Small intestine (tissue), 16 donors: ENCODE measurements around the gene ANKRD39. TPM values are rescaled to one million over a fixed set of nuclear protein-coding genes. Genes with fewer than 3 reads are reported as not detected.

Experiments used
- DNase-seq, 2 donors: peaks; one replicate each; pipeline versions ENCODE4 v3.0.0 to v3.0.0-alpha.2; 2013
- FAIRE-seq: peaks from 2 replicates; lab custom pipeline; 2012; peaks lifted over from hg19 to GRCh38; lab: Jason Lieb, UNC
- H3K27ac ChIP-seq, 3 donors: one replicate each; pipeline ENCODE4 v1.5.1; 2013; ENCODE audit warnings: low read length in 2 of 3, mild to moderate bottlenecking in 2 of 3, control low read depth in 1 of 3, inconsistent platforms in 1 of 3, low read depth in 1 of 3, moderate library complexity in 1 of 3
- H3K27me3 ChIP-seq, 3 donors: one replicate each; pipeline ENCODE4 v1.6.1; 2013; ENCODE audit warnings: low read length in 3 of 3, inconsistent platforms in 1 of 3; ENCODE audit not compliant: control insufficient read depth in 3 of 3, insufficient read depth in 3 of 3
- H3K36me3 ChIP-seq, 3 donors: one replicate each; pipeline ENCODE4 v1.6.1; 2013; ENCODE audit warnings: low read length in 3 of 3, inconsistent platforms in 1 of 3, low read depth in 1 of 3, mild to moderate bottlenecking in 1 of 3, moderate library complexity in 1 of 3; ENCODE audit not compliant: control insufficient read depth in 3 of 3, insufficient read depth in 2 of 3
- H3K4me1 ChIP-seq, 3 donors: one replicate each; pipeline ENCODE4 v1.6.1; 2013; ENCODE audit warnings: low read length in 2 of 3, inconsistent platforms in 1 of 3, low read depth in 1 of 3, mild to moderate bottlenecking in 1 of 3, moderate library complexity in 1 of 3; ENCODE audit not compliant: control insufficient read depth in 3 of 3, insufficient read depth in 2 of 3
- H3K4me3 ChIP-seq, 3 donors: one replicate each; pipeline ENCODE4 v1.5.1; 2013; ENCODE audit warnings: low read length in 3 of 3, control low read depth in 1 of 3, inconsistent platforms in 1 of 3, low read depth in 1 of 3, mild to moderate bottlenecking in 1 of 3, moderate library complexity in 1 of 3
- H3K9me3 ChIP-seq, 2 donors: one replicate each; pipeline ENCODE4 v1.6.1; 2013; ENCODE audit warnings: low read depth in 1 of 2, low read length in 1 of 2; ENCODE audit not compliant: control insufficient read depth in 2 of 2, insufficient read depth in 1 of 2
- WGBS, 3 donors: extraction: QIAGEN DNeasy Blood & Tissue Kit; methylation state at CpG; one replicate each; pipeline ENCODE4 v1.1.7; 2013; 5-methylcytosine and 5-hydroxymethylcytosine counted together
- long read RNA-seq, 10 donors: transcript quantifications; one replicate each; lab custom pipeline, GENCODE V29; 2026
- polyA plus RNA-seq, 4 donors: library from polyadenylated mRNA; stranded (reverse) in 3 of 4; unstranded in 1 of 4; fragments of 200-250 nt in 3 of 4; fragments of 120-200 nt in 1 of 4; gene quantifications; one replicate each; pipeline versions ENCODE4 v1.2.1 to v1.2.3, GENCODE V29; 2013
- donor health status: healthy with polysubstance abuse.
- donor health status: control.
- donor health status: control.
- donor health status: Bipolar disorder and iron deficiency.
- donor health status: healthy.

Gene ANKRD39, protein sequence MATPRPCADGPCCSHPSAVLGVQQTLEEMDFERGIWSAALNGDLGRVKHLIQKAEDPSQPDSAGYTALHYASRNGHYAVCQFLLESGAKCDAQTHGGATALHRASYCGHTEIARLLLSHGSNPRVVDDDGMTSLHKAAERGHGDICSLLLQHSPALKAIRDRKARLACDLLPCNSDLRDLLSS
- 10 to 100 TPM in 3 of 4 donors, 1 to 10 TPM in 1; 9.3 to 23.0 (median 16.5) TPM for polyA plus RNA-seq
- long read RNA-seq, donor 1: 0 reads
- long read RNA-seq, donor 2, partial matches to known transcripts: 0 of 1 reads
- long read RNA-seq, donor 2, other reads (novel, unspliced or antisense): 0 of 1 reads
- long read RNA-seq, donor 3, partial matches to known transcripts: 0 of 2 reads
- long read RNA-seq, donor 3, other reads (novel, unspliced or antisense): 0 of 2 reads
- long read RNA-seq, donor 4: 0 reads
- long read RNA-seq, donor 5, transcript ANKRD39-201 (4 exons, 976 nt): major isoform, 5 of 5 reads
- long read RNA-seq, donor 5, partial matches to known transcripts: 0 of 5 reads
- long read RNA-seq, donor 5, other reads (novel, unspliced or antisense): 0 of 5 reads
- long read RNA-seq, donor 6, transcript ANKRD39-201 (4 exons, 976 nt): major isoform, 6 of 6 reads
- long read RNA-seq, donor 6, partial matches to known transcripts: 0 of 6 reads
- long read RNA-seq, donor 6, other reads (novel, unspliced or antisense): 0 of 6 reads
- long read RNA-seq, donor 7: 0 reads
- long read RNA-seq, donor 8, partial matches to known transcripts: 0 of 2 reads
- long read RNA-seq, donor 8, other reads (novel, unspliced or antisense): 0 of 2 reads
- long read RNA-seq, donor 9, partial matches to known transcripts: 0 of 1 reads
- long read RNA-seq, donor 9, other reads (novel, unspliced or antisense): 0 of 1 reads
- long read RNA-seq, donor 10, transcript ANKRD39-201 (4 exons, 976 nt): major isoform, 7 of 7 reads
- long read RNA-seq, donor 10, partial matches to known transcripts: 0 of 7 reads
- long read RNA-seq, donor 10, other reads (novel, unspliced or antisense): 0 of 7 reads

DNA sequence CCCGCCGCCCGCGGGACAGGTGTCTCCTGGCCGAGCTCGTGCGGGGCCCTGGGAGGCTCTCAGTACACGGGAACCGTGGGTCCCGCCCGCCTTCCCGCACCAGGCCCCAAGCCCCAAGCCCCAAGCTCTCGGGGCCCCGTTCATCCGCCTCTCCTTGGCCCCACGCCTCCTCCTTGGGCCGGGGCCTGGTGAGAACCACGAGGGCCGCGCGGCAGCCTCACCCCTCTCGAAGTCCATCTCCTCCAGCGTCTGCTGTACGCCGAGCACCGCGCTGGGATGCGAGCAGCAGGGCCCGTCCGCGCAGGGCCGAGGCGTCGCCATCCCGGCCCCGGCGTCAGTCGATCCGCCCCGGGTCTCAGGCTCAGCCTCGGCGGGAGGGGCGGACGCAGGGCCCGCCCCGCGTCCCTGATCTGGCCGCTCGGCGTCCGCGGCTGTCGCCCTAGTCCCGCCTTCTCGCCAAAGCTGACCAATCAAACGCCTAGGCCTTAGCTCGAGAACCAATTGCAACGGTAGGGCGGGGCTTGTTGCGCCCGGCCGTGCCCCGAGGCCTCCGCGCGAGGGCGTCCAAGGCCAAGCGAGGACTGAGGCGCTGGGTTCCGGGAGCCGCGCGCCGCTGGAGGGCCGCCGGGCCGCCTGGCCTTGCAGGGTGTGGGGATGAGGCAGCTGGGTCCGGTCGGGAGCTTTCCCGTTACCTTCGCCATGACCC lies at the start of gene ANKRD39:
ANKRD39 (minus strand) TSS at position 350 of the 706 bp plus-strand sequence; CDS start at position 321, 29 bp downstream.
- 1% methylated on average over 64 to 81 of the region's 81 CpGs for WGBS, 3 donors
- Histone ChIP-seq H3K27me3 (no peaks in the 10 kb centered on the region), H3K4me1 (peaks cover 0 to 29% (median 3%) of the 10 kb centered on the region in 3 donors), H3K4me3 (peak within 1 kb of the TSS; percentile 69 to 91 (median 72)), H3K9me3 (no peaks in the 10 kb centered on the region), H3K27ac (peak within 1 kb of the TSS; percentile 65 to 88 (median 81)), H3K36me3 (peaks cover 0 to 30% (median 8%) of the 10 kb centered on the region in 3 donors)
- no peak for FAIRE-seq
- DNase-seq: peak; percentile 99 to 100

DNA sequence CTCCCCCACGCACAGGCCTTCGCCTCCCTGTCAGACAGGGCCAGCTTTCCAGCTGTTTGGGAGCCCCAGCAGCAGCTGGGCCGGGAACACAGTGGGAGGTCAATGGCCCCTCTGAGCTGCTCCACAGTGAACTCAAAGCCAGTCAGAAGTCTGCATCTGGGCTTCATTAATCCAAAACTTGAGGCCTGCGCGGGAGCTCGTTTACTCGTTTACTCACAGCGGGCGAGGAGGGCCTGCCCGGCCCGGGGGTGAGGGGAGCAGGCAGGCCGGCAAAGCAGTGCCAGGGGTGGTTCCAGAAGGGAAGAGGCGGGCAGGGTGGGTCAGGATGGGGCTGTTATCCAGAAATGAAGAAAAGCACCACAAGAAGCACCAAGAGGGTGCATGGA lies 48.9 kb upstream of the ANKRD39 start:
- no peak overlapping the region for H3K4me3 ChIP-seq
- peak overlapping the region; percentile 5 to 80 (median 66) for H3K27ac ChIP-seq
- H3K4me1 ChIP-seq: peaks cover 0 to 12% (median 0%) of the 10 kb centered on the region in 3 donors
- H3K27me3 ChIP-seq: no peaks in the 10 kb centered on the region
- DNase-seq: peak in 1 of 2 donors; percentile 31
- H3K9me3 ChIP-seq: no peaks in the 10 kb centered on the region
- FAIRE-seq: no peak
- H3K36me3 ChIP-seq: no peaks in the 10 kb centered on the region
- WGBS, 3 donors: 58 to 74% (median 70%) methylated on average over 13 of the region's 13 CpGs

DNA sequence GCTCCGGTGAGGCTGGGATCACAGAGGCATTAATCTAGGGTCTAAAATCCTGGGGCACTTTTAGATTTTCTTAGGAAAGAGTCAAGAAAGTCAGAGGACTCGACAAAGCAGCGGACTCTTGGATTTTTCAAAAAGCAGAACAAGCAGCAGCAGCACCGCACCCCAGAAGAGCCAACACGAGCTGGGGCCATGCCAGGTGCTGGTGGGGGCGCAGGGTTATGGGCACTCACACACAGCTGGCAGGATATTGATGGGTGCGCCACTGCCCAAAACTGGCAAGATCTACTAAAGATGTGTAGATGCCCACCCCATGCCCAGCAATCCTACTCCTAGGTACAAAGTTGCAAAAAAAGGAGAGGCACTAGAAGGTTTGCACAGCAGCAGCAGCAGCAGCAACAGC lies 46.0 kb upstream of the ANKRD39 start:
- no peaks in the 10 kb centered on the region for H3K36me3 ChIP-seq
- no peak overlapping the region for H3K4me3 ChIP-seq
- H3K27me3 ChIP-seq: no peaks in the 10 kb centered on the region
- no peaks in the 10 kb centered on the region for H3K9me3 ChIP-seq
- FAIRE-seq: no peak
- peaks cover 0 to 12% (median 0%) of the 10 kb centered on the region in 3 donors for H3K4me1 ChIP-seq
- DNase-seq: no peak
- H3K27ac ChIP-seq: no peak overlapping the region
- 65 to 80% (median 77%) methylated on average over 7 of the region's 7 CpGs for WGBS, 3 donors

DNA sequence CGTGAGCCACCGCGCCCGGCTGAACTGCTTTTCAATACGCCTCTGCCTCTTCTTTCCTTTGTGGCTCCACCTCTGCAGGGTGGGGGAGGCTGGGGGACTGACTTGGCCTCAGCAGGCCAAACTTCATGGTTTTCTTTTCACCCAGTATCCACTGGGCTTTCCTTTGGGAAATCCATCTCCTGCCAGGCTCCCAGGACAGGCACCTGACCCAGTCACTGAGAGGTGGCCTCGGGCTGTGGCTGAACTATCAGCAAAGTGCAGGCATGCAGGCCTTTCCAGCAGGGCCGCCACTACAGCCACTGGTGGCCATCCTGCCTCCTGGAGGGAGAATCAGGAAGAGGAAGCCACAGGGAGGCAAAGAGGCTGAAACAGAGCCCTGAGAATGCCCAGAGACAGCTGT lies 45.5 kb upstream of the ANKRD39 start:
- no peak overlapping the region for H3K4me3 ChIP-seq
- no peak for DNase-seq
- H3K9me3 ChIP-seq: no peaks in the 10 kb centered on the region
- 83 to 86% (median 84%) methylated on average over 7 of the region's 7 CpGs for whole genome bisulfite sequencing, 3 donors
- H3K27ac ChIP-seq: no peak overlapping the region
- no peak for FAIRE-seq
- H3K27me3 ChIP-seq: no peaks in the 10 kb centered on the region
- H3K36me3 ChIP-seq: no peaks in the 10 kb centered on the region
- peaks cover 0 to 12% (median 0%) of the 10 kb centered on the region in 3 donors for H3K4me1 ChIP-seq

DNA sequence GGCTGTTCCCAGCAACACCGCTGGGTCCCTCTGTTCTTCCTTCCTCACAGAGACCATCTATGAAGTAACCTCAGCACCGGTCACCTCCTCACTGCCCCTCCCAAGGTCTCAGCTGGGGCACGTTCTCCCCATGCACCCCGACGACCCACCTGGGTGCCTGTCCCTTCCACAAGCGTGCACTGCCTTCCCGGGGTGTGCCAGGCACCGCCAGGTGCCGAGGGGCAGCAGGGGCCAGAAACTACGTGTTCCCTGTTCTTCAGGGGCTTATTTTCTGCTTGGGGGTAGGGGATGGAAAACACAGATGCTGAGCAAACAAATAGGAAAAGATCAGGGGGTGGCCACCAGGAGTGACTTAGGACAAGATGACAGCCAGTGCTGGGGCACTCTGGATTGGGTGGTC lies 42.4 kb upstream of the ANKRD39 start:
- 81 to 91% (median 90%) methylated on average over 10 of the region's 10 CpGs for WGBS, 3 donors
- DNase-seq (no peak), FAIRE-seq (no peak)
- no peak overlapping the region for H3K27ac ChIP-seq
- H3K4me1 ChIP-seq: peaks cover 0 to 14% (median 0%) of the 10 kb centered on the region in 3 donors
- H3K9me3 ChIP-seq: no peaks in the 10 kb centered on the region
- no peaks in the 10 kb centered on the region for H3K36me3 ChIP-seq
- no peaks in the 10 kb centered on the region for H3K27me3 ChIP-seq
- H3K4me3 ChIP-seq: no peak overlapping the region

DNA sequence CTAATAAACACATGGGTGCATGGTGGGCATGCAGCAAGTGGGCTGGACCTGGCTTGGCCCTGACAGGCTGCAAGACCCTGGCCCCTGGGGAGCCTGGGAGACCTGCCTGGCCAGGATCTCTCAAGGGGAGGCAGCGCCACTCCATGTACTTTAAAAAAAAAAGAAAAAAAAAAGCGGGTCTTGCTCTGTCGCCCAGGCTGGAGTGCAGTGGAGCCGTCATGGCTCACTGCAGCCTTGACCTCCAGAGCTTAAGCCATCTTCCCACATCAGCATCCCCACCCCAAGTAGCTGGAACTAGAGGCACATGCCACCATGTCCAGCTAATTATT lies 41.6 kb upstream of the ANKRD39 start:
- Histone ChIP-seq H3K9me3 (no peaks in the 10 kb centered on the region), H3K36me3 (no peaks in the 10 kb centered on the region), H3K4me3 (no peak overlapping the region), H3K27ac (no peak overlapping the region), H3K27me3 (no peaks in the 10 kb centered on the region), H3K4me1 (peaks cover 0 to 15% (median 0%) of the 10 kb centered on the region in 3 donors)
- FAIRE-seq: no peak
- no peak for DNase-seq
- WGBS, 3 donors: 85 to 90% (median 87%) methylated on average over 4 of the region's 4 CpGs

DNA sequence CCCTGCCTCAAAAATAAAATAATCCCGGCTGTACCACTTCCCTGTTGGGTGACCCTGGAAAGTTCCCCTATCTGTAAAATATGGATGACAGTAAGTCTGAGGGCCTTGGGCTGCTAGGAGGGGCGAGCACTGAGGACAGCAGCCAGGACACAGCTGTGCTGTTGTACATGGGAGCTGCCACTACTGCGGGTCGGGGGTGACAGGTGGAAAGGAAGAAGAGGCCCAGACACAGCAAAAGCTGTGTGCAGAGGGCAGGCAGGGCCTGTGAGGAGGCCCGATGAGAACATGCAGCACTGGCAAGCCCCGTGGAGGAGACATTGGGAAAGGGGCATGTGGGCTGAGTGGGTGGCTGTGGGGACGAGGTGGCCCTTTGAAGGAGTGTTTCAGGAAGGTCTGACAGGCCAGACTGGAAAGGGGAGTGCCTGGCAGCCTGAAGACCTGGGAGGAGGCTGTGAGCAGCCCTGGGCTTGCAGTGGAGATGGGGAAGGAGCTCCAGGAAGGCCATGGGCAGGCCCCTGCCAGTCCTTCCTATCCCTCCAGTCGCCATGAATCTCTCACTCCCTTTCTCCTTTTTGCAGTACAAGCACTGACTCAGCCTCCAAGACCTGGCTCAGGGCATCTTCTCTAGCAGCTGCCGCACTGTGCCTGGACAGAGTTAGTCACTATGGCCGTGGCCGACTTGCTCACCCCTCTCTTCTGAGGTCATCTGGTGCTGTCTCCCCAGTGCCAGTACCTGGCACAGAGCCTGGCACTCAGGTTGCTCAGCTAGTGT lies 41.0 kb upstream of the ANKRD39 start:
- Histone ChIP-seq H3K9me3 (no peaks in the 10 kb centered on the region), H3K27ac (no peak overlapping the region)
- no peak for FAIRE-seq

More for the DNA sequence above, 41.0 kb upstream of the ANKRD39 start:
- WGBS, 3 donors: 76 to 83% (median 76%) methylated on average over 11 of the region's 11 CpGs
- Histone ChIP-seq H3K4me1 (peaks cover 0 to 15% (median 0%) of the 10 kb centered on the region in 3 donors), H3K4me3 (no peak overlapping the region), H3K36me3 (no peaks in the 10 kb centered on the region), H3K27me3 (no peaks in the 10 kb centered on the region)
- DNase-seq: no peak
